HG02678 (cell line): Measurements from ENCODE around the gene POU2F3.
"Not testable (repeated sequence)": the region's sequence is repeated elsewhere in the genome, so short reads cannot be mapped to it uniquely, and the experiment has no call there.

Source experiments
- ATAC-seq: cut with Tn5 transposase; IDR thresholded peaks from one replicate; pipeline ENCODE4 v1.9.1; 2021; ENCODE audit warnings: mild to moderate bottlenecking, moderate library complexity; ENCODE audit not compliant: unreplicated experiment

POU2F3 gene

GRCh38 chr11:120248551-120249278 is 8.8 kb downstream of the POU2F3 start:
- ATAC-seq: peak; percentile 64

- ATAC-seq: peak; percentile 2
Measured at GRCh38 chr11:120249279-120250262, 9.6 kb downstream of the POU2F3 start.

DNA sequence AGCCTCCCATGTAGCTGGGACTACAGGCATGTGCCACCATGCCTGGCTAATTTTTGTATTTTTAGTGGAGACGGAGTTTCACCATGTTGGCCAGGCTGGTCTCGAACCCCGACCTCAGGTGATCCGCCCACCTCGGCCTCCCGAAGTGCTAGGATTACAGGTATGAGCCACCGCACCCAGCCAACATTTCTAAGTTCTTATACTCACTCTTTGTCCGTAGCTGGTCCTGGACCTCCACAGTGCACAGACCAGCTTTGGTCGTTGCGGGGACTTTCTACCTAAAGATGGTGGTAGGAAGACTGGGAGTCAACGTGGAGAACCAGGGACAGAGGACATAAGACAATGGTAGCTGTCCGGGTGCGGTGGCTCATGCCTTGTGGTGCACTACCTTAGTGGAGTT is 13.4 kb downstream of the POU2F3 start:
- not testable (repeated sequence) for ATAC-seq

- ATAC-seq: no peak
Measured at GRCh38 chr11:120254788-120255518, 15.0 kb downstream of the POU2F3 start.

DNA sequence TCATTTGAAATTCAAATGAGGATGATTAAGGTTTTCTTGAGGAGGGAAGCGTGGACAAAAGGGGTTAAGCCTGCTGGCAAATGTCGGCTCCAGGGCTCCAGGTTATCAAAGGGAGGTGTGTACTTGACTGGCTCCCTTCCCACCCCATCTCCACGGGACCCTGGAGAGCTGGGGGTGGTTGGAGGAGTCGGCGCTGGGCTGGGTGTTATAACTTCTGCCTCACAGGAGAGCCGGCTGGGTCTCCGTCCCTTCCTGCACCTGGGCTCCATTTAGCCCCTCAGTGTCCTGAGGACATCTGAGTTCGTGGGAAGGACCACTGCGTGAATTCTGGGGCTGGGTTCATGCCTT is 15.6 kb downstream of the POU2F3 start:
- ATAC-seq: no peak

GRCh38 chr11:120256178-120256577 is 16.2 kb downstream of the POU2F3 start:
- ATAC-seq: no peak

GRCh38 chr11:120256779-120257178 is 16.8 kb downstream of the POU2F3 start:
- ATAC-seq: no peak

DNA sequence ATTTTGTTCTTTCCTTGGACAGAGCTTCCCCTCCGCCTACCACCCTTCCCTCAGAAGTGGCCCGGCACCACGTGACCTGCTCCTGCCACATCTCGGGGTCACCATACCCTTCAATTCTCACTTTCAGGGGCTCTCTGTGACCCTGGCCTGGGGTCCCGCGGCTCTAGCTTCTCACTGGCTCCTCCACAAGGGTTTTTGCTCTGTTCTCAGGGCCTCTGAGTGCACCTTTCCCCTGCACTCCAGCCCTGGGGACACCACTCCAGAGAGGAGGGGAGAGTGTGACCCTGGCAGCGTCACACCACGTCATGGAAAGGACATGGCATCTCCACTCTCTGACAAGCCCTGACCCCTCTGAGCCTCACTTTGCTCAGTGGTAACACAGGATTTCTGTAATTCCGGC is 17.4 kb downstream of the POU2F3 start:
- no peak for ATAC-seq

GRCh38 chr11:120258661-120259060 is 18.7 kb downstream of the POU2F3 start:
- no peak for ATAC-seq

- no peak for ATAC-seq
Measured at GRCh38 chr11:120259241-120259640, 19.3 kb downstream of the POU2F3 start.

GRCh38 chr11:120259988-120260565 is 20.1 kb downstream of the POU2F3 start:
- ATAC-seq: no peak

- no peak for ATAC-seq
Measured at GRCh38 chr11:120260616-120261015, 20.7 kb downstream of the POU2F3 start.

DNA sequence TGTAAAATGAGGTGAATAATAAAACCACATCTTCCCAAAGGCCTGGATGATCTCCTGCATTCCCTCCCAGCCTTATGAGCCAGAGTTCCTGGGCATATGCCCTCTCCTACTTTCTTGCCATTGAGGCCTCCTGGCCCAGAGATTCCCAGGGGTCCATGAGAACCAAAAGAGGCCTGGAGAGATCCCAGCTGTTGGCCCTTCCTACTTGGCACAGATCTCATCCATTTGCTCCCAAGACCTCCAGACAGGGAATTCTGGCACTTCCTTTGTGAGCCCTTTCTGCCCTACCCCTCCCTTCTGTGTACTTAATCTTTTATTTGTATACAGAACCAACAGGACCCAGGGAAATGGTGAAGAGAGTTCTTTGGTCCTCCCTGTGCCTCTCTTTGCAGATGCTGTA is 21.4 kb downstream of the POU2F3 start:
- ATAC-seq: no peak

GRCh38 chr11:120261931-120262330 is 22.0 kb downstream of the POU2F3 start:
- no peak for ATAC-seq

DNA sequence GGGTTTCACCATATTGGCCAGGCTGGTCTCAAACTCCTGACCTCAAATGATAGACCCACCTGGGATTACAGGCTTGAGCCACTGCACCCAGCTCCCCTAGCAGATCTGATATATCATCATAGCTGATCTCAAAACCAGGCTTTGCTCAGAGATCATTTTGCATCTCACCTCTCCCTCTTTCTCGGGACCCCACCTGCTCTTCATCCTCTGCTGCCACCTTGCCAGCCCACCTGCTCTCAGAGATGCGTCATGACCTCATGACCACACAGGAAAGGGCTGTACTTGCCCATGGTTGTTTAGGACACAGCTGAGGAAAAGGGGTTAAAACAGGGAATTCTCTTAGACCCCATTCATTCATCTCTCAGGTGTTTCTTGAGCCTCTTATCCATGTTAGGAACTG is 27.4 kb downstream of the POU2F3 start:
- no peak for ATAC-seq

DNA sequence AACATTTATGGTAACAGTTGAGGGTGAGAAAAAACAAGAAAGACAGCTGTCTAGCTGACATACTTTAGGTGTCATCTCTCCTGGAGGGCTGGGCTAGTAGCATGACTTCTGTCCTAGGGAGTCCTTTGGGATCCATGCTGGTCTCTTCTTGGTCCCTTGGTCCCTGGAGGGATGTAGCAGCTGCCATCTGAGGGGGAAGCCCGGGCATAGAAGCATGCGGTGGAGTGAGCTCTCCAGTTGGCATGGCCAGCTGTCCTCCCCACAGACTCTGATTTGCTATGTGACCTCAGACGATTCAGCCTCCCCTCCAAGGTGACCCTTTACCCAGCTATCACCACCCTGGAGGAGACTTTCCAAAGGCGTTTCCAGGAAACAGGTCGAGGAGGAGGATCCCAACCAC is 28.7 kb downstream of the POU2F3 start:
- no peak for ATAC-seq

- ATAC-seq: no peak
Measured at GRCh38 chr11:120270386-120270785, 30.4 kb downstream of the POU2F3 start.

- no peak for ATAC-seq
Measured at GRCh38 chr11:120271672-120272071, 31.7 kb downstream of the POU2F3 start.

GRCh38 chr11:120272303-120272702 is 32.4 kb downstream of the POU2F3 start:
- no peak for ATAC-seq

DNA sequence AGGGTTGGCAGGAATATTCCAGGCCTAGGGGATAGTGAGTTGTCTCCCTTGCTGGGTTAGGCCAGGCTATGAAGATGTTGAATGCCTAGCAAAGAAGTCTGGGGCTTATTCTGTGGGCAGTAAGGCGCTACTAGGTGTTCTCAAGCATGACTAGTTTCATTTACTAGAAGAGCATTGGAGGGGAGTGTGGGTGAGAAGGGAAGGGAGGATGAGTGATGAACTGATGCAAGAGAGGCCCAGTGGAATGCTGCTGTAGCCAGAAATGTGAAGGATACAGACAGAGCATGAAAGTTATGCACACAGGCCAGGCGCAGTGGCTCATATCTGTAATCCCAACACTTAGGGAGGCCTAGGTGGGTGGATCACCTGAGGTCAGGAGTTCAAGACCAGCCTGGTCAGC is 33.5 kb downstream of the POU2F3 start:
- ATAC-seq: no peak

- not testable (repeated sequence) for ATAC-seq
Measured at GRCh38 chr11:120273956-120274355, 34.0 kb downstream of the POU2F3 start.
